ENCODE results near the gene SIRPA. TPM values are rescaled to one million over a fixed set of nuclear protein-coding genes. Genes with fewer than 3 reads are reported as not detected.

Gene SIRPA
- total and polyA plus RNA-seq, 10 of the 15 experiments (the other 5 are each of a cell fraction or from before 2014, with no cell fraction given) = 1.7 to 13.2 (median 5.0) TPM

- POLR2A ChIA-PET = interaction anchor here (0.6 kb wide), 1 partner anchor 147 kb away, joined by 4 read pairs; no protein-coding TSS in a partner anchor
- ATAC-seq = no peak
- Histone ChIP-seq H3K4me2 (ENCODE audit: control insufficient read depth, insufficient read depth) (no peak overlapping the region), H3K27me3 (replicated peaks in 1 of 2; ENCODE audit: control insufficient read depth in 2 of 2, insufficient read depth in 2 of 2, low read length in 1 of 2) (peaks cover 4 to 7% of the 10 kb centered on the region in 2 experiments), H3K79me2 (ENCODE audit: control insufficient read depth, insufficient read depth, low read length) (no peaks in the 10 kb centered on the region), H2AFZ (ENCODE audit: control insufficient read depth, low read depth, low read length) (no peak overlapping the region), H3K27ac (ENCODE audit: control insufficient read depth, insufficient read depth) (no peak overlapping the region), H4K20me1 (ENCODE audit: control insufficient read depth, insufficient read depth) (no peaks in the 10 kb centered on the region), H3K9ac (ENCODE audit: control insufficient read depth, insufficient read depth, low read length) (no peak overlapping the region), H3K9me3 (replicated peaks; ENCODE audit: control insufficient read depth, insufficient read depth, low read length) (no peaks in the 10 kb centered on the region), H3K36me3 (ENCODE audit: control insufficient read depth in 2 of 2, insufficient read depth in 2 of 2, low read length in 1 of 2) (no peaks in the 10 kb centered on the region), H3K4me1 (ENCODE audit: control insufficient read depth, insufficient read depth, low read length) (no peaks in the 10 kb centered on the region), H3K4me3 (no peak overlapping the region)
- in situ Hi-C loops (cut with MboI) = no loop called here
- no TSS peak for BruUV-seq (replicated peaks)
- FAIRE-seq = no peak
- WGBS (ENCODE audit: insufficient coverage, insufficient replicate concordance, low lambda C conversion rate, missing lambda C conversion rate) = 67% methylated on average over 7 of the region's 7 CpGs
- intact Hi-C loops (cut with micrococcal nuclease; ENCODE audit: unreplicated experiment) = no loop called here
- RAD21 ChIA-PET (ENCODE audit: unreplicated experiment) = no interaction called here
- SMC1A ChIA-PET (ENCODE audit: uncharacterized antibody, unreplicated experiment) = interaction anchor here (1.1 kb wide), 1 partner anchor 9 kb away, joined by 4 read pairs; no protein-coding TSS in a partner anchor
- DNase-seq (ENCODE audit: low read depth, low spot score) = no peak
- CTCF ChIA-PET = interaction anchor here (0.9 to 1.0 kb wide), 3 partner anchors 14 to 234 kb away, joined by 3 read pairs; no protein-coding TSS in a partner anchor
- no peak for TF ChIP-seq RELB (IDR thresholded peaks at IDR 0.05; ENCODE audit: low read depth)
- no peak for TF ChIP-seq ZBTB40 (IDR thresholded peaks at IDR 0.05; ENCODE audit: borderline replicate concordance)
- no peak for TF ChIP-seq GATAD2B (conservative IDR thresholded peaks at IDR 0.05; ENCODE audit: low read depth)
- TF ChIP-seq, protein P1, sequence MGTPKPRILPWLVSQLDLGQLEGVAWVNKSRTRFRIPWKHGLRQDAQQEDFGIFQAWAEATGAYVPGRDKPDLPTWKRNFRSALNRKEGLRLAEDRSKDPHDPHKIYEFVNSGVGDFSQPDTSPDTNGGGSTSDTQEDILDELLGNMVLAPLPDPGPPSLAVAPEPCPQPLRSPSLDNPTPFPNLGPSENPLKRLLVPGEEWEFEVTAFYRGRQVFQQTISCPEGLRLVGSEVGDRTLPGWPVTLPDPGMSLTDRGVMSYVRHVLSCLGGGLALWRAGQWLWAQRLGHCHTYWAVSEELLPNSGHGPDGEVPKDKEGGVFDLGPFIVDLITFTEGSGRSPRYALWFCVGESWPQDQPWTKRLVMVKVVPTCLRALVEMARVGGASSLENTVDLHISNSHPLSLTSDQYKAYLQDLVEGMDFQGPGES (IDR thresholded peaks at IDR 0.05) = no peak
- no peak for TF ChIP-seq MYB (IDR thresholded peaks at IDR 0.05; ENCODE audit: borderline replicate concordance, low read depth, low read length)
- no peak for TF ChIP-seq DPF2 (IDR thresholded peaks at IDR 0.05)
- no peak for TF ChIP-seq ZNF384 (IDR thresholded peaks at IDR 0.05; ENCODE audit: borderline replicate concordance, low read depth, low read length)
- no peak for TF ChIP-seq CBFB (IDR thresholded peaks at IDR 0.05; ENCODE audit: low read depth)
- TF ChIP-seq, protein P2, sequence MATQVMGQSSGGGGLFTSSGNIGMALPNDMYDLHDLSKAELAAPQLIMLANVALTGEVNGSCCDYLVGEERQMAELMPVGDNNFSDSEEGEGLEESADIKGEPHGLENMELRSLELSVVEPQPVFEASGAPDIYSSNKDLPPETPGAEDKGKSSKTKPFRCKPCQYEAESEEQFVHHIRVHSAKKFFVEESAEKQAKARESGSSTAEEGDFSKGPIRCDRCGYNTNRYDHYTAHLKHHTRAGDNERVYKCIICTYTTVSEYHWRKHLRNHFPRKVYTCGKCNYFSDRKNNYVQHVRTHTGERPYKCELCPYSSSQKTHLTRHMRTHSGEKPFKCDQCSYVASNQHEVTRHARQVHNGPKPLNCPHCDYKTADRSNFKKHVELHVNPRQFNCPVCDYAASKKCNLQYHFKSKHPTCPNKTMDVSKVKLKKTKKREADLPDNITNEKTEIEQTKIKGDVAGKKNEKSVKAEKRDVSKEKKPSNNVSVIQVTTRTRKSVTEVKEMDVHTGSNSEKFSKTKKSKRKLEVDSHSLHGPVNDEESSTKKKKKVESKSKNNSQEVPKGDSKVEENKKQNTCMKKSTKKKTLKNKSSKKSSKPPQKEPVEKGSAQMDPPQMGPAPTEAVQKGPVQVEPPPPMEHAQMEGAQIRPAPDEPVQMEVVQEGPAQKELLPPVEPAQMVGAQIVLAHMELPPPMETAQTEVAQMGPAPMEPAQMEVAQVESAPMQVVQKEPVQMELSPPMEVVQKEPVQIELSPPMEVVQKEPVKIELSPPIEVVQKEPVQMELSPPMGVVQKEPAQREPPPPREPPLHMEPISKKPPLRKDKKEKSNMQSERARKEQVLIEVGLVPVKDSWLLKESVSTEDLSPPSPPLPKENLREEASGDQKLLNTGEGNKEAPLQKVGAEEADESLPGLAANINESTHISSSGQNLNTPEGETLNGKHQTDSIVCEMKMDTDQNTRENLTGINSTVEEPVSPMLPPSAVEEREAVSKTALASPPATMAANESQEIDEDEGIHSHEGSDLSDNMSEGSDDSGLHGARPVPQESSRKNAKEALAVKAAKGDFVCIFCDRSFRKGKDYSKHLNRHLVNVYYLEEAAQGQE (IDR thresholded peaks at IDR 0.05; ENCODE audit: low read depth, low read length) = no peak
- no peak for TF ChIP-seq ZNF622 (IDR thresholded peaks at IDR 0.05)
Observed at GRCh38 chr20:1946442-1946761, 51.2 kb downstream of the SIRPA start.

All from GM12878 (cell line).